CD4-positive, alpha-beta memory T cell (primary cell): Measurements from ENCODE around the gene KIAA1549. TPM values are rescaled to one million over a fixed set of nuclear protein-coding genes. Genes with fewer than 3 reads are reported as not detected.

ENCODE experiments used
- CTCF ChIA-PET: fragments of 350-600 bp; sonication (Branson Sonifier 250); formaldehyde crosslinking; loops from one replicate; lab custom pipeline; 2021; ENCODE audit warnings: inconsistent platforms; ENCODE audit not compliant: partially characterized antibody; lab: Charles Lee
- POLR2A ChIA-PET: fragments of 350-600 bp; sonication (Branson Sonifier 250); formaldehyde crosslinking; loops from one replicate; lab custom pipeline; 2021; ENCODE audit not compliant: partially characterized antibody; lab: Charles Lee
- DNase-seq, 5 donors: peaks; one replicate each; pipeline versions ENCODE4 v3.0.0 to v3.0.0-alpha.2; 2020 to 2022; ENCODE audit warnings: mixed read lengths in 1 of 5
- H3K27ac ChIP-seq: one replicate; pipeline ENCODE4 v1.7.0; 2013; ENCODE audit warnings: low read depth, low read length
- H3K27me3 ChIP-seq: 2 replicates; pipeline ENCODE4 v1.7.0; 2013; ENCODE audit warnings: mild to moderate bottlenecking, low read length, moderate library complexity; ENCODE audit not compliant: insufficient read depth
- H3K36me3 ChIP-seq: 2 replicates; pipeline ENCODE4 v1.7.0; 2013; ENCODE audit warnings: mild to moderate bottlenecking, low read length, moderate library complexity; ENCODE audit not compliant: insufficient read depth
- H3K4me1 ChIP-seq: 2 replicates; pipeline ENCODE4 v1.7.0; 2013; ENCODE audit warnings: mild to moderate bottlenecking, low read length, moderate library complexity; ENCODE audit not compliant: insufficient read depth
- H3K4me3 ChIP-seq, 2 donors: one replicate each; pipeline ENCODE4 v1.7.0; 2013; ENCODE audit warnings: low read length in 2 of 2, mild to moderate bottlenecking in 1 of 2
- H3K9me3 ChIP-seq, 2 donors: one replicate each; pipeline ENCODE4 v1.7.0; 2013; ENCODE audit warnings: low read length in 2 of 2, control low read depth in 1 of 2; ENCODE audit not compliant: control insufficient read depth in 1 of 2
- H3K27ac Mint-ChIP-seq, 7 donors: one replicate each; pipeline ENCODE4 v1.8.0; 2020 to 2021; ENCODE audit warnings: mixed read lengths in 7 of 7, mild to moderate bottlenecking in 6 of 7, inconsistent platforms in 3 of 7, moderate library complexity in 3 of 7
- H3K27me3 Mint-ChIP-seq, 2 donors: one replicate each; pipeline ENCODE4 v1.8.0; 2020 to 2021; ENCODE audit warnings: mixed read lengths in 2 of 2
- H3K36me3 Mint-ChIP-seq, 2 donors: one replicate each; pipeline ENCODE4 v1.8.0; 2020 to 2021; ENCODE audit warnings: mixed read lengths in 2 of 2, inconsistent platforms in 1 of 2, mild to moderate bottlenecking in 1 of 2
- H3K4me1 Mint-ChIP-seq, 4 donors: one replicate each; pipeline ENCODE4 v1.8.0; 2020 to 2021; ENCODE audit warnings: mixed read lengths in 4 of 4, mild to moderate bottlenecking in 1 of 4
- H3K4me3 Mint-ChIP-seq, 8 donors: one replicate each; pipeline ENCODE4 v1.8.0; 2020 to 2021; ENCODE audit warnings: mixed read lengths in 8 of 8, mild to moderate bottlenecking in 7 of 8, moderate library complexity in 6 of 8, inconsistent platforms in 3 of 8
- H3K9me3 Mint-ChIP-seq, 8 donors: one replicate each; pipeline ENCODE4 v1.8.0; 2020 to 2021; ENCODE audit warnings: mixed read lengths in 8 of 8, mild to moderate bottlenecking in 5 of 8, inconsistent platforms in 3 of 8, moderate library complexity in 1 of 8
- intact Hi-C: fragments of 100-400 bp; cut with micrococcal nuclease; formaldehyde crosslinking; loops from one replicate; pipeline ENCODE4 v1.15.1; 2023
- polyA plus RNA-seq, 2 donors: library from polyadenylated mRNA; unstranded; fragments of 300-500 nt; fragmentation: Illumina TruSeq; gene quantifications; one replicate each; pipeline ENCODE4 v1.2.3, GENCODE V29; 2021
- total RNA-seq, 2 experiments: library from RNA; stranded (reverse); gene quantifications; one replicate each; pipeline ENCODE4 v1.2.3, GENCODE V29; 2021

KIAA1549 gene
- total and polyA plus RNA-seq, 4 experiments from 2014 or later = 0.02 to 0.11 (median 0.06) TPM; not detected in 1

DNA sequence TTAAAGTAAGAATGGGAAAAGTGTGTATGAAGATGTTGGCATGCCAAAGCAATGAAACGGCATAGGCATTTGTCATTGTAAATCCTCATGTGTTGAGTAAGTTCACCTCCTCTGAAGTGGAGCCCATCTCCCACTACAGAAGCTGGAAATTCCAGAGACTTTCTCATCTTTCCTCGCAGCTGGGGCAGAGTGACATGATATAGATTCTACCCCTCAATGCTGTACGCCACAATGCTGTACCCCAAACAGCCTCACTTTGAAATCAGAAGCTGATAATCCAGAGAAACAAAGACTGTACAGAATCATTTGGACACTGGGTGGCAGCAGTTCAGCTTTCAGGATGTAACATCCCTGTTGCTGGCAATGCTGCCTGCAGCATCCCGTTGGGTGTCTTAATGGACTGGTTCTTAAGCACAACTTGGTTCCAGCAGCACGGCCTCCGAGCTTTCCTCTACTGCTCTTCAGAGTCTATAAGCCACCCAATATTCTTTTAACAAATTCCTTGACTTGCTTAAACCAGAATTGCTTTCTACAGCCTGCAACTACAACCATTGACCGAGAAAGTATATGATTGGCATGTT is 35.8 kb upstream of the KIAA1549 start:
- Histone ChIP-seq H3K4me3 (no peak overlapping the region), H3K9me3 (no peaks in the 10 kb centered on the region), H3K4me1 (no peaks in the 10 kb centered on the region), H3K27ac (no peak overlapping the region), H3K36me3 (no peaks in the 10 kb centered on the region), H3K27me3 (no peaks in the 10 kb centered on the region)
- DNase-seq = peak; percentile 56 to 71 (median 63)
- CTCF ChIA-PET = interaction anchor here (0.7 to 9.6 kb wide), 34 partner anchors 9 to 288 kb away, joined by 3 to 140 read pairs (median 4); a partner anchor contains a TSS
- H3K36me3 Mint-ChIP-seq = no peaks in the 10 kb centered on the region
- no peak overlapping the region for H3K27ac Mint-ChIP-seq
- no peak overlapping the region for H3K4me3 Mint-ChIP-seq
- H3K27me3 Mint-ChIP-seq = peaks cover 0 to 5% of the 10 kb centered on the region in 2 donors
- H3K4me1 Mint-ChIP-seq = peaks cover 0 to 12% (median 5%) of the 10 kb centered on the region in 4 donors
- H3K9me3 Mint-ChIP-seq = no peaks in the 10 kb centered on the region
- intact Hi-C loops = loop anchor here (1.0 kb wide), 5 partner anchors 27 to 214 kb away; partner anchors contain the start of gene UBN2
- POLR2A ChIA-PET = interaction anchor here (0.8 to 2.0 kb wide), 9 partner anchors 17 to 130 kb away, joined by 3 to 11 read pairs (median 5); a partner anchor contains a TSS

DNA sequence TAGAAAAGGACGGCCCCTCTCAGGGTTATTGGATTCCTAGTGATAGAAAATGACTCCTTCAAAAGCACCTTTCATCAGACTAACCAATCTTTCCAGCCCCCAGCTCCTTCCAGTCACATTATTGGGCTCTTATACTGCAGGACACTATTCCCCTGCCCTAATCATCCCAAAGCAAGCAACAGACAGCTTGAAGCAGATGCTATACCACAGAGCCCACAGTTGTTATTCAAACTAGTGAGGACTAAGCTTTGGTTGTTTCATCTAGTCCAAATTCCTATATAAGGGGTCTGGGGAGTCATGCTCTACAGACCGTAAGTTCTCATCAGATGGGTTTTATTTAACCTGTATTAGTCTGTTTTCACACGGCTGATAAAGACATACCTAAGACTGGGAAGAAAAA is 30.2 kb upstream of the KIAA1549 start:
- H3K27me3 ChIP-seq = no peaks in the 10 kb centered on the region
- DNase-seq = no peak
- intact Hi-C loops = no loop called here
- H3K4me3 Mint-ChIP-seq = no peak overlapping the region
- no peaks in the 10 kb centered on the region for H3K4me1 Mint-ChIP-seq
- no peak overlapping the region for H3K4me3 ChIP-seq
- H3K9me3 ChIP-seq = no peaks in the 10 kb centered on the region
- no peaks in the 10 kb centered on the region for H3K9me3 Mint-ChIP-seq
- no peak overlapping the region for H3K27ac ChIP-seq
- H3K27ac Mint-ChIP-seq = no peak overlapping the region
- H3K4me1 ChIP-seq = no peaks in the 10 kb centered on the region
- H3K36me3 ChIP-seq = no peaks in the 10 kb centered on the region
- no peaks in the 10 kb centered on the region for H3K36me3 Mint-ChIP-seq
- ChIA-PET POLR2A (no interaction called here), CTCF (interaction anchor here (1.5 kb wide), 1 partner anchor 63 kb away, joined by 3 read pairs; no protein-coding TSS in a partner anchor)
- H3K27me3 Mint-ChIP-seq = peaks cover 0 to 3% of the 10 kb centered on the region in 2 donors

DNA sequence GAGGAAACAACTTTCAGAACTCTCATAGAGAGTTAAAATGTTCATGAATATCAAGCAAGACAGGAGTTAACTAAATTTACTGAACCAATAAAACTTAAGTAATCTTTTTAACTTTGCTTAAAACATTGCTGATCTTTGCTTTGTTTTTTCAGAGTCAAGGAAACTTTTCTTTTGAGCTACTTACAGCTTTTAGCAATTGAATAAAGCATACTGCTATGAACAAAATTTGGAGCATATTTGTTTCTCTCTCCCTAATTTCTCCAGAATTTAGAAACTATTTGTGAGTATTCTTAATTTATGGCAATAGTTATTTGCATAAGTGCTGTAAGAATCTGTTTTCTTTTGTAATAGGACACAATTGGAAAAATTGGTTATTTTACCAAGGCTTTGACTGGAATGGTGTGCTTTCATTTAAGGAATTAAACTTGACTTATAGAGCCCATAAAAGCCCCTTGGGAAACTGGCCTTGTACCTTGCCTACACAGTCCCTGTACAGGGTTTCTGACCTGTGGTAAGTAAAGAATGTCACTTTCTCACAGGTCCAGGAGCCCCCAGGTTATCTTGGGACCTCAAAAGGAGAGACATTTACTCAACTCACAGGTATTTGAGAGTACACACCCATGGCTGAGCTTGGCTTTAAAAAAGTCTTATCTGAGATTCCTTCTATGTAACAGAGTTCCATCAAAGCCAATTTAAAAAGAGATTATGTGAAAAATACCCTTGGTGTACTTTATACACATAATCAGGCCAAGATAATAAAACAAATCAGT is 23.3 kb upstream of the KIAA1549 start:
- CTCF ChIA-PET = interaction anchor here (0.6 to 1.0 kb wide), 2 partner anchors 13 to 18 kb away, joined by 3 read pairs; no protein-coding TSS in a partner anchor
- H3K27ac Mint-ChIP-seq = no peak overlapping the region
- intact Hi-C loops = no loop called here
- no peaks in the 10 kb centered on the region for H3K4me1 Mint-ChIP-seq
- no peak overlapping the region for H3K27ac ChIP-seq
- H3K9me3 ChIP-seq = no peaks in the 10 kb centered on the region
- H3K4me3 ChIP-seq = no peak overlapping the region
- H3K27me3 ChIP-seq = no peaks in the 10 kb centered on the region
- POLR2A ChIA-PET = no interaction called here
- peaks cover 2 to 4% of the 10 kb centered on the region in 2 donors for H3K27me3 Mint-ChIP-seq
- no peak for DNase-seq
- H3K36me3 ChIP-seq = no peaks in the 10 kb centered on the region
- no peak overlapping the region for H3K4me3 Mint-ChIP-seq
- H3K36me3 Mint-ChIP-seq = no peaks in the 10 kb centered on the region
- H3K9me3 Mint-ChIP-seq = peaks cover 0 to 23% (median 9%) of the 10 kb centered on the region in 8 donors
- H3K4me1 ChIP-seq = no peaks in the 10 kb centered on the region

DNA sequence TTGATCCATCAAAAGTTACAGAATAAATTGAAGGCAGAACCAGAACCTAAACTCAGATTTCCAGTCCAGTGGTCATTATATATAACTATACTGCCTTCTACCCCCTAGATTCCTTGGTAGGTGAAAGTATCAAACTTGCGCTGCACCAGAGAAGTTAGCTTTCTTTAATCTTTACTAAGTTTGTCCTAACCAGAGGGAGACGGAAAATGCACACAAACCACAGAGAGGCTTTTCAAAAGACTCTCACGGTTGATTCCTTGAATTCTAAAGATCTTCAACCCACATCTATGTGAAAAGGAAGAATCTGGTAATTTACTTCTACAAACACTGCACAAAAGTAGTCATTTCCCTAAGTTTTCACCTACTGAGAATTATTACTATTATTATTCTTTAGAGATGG is 18.2 kb upstream of the KIAA1549 start:
- Mint-ChIP-seq H3K36me3 (no peaks in the 10 kb centered on the region), H3K4me1 (peaks cover 0 to 1% (median 0%) of the 10 kb centered on the region in 4 donors), H3K9me3 (peaks cover 0 to 13% (median 5%) of the 10 kb centered on the region in 8 donors), H3K27ac (no peak overlapping the region), H3K27me3 (peaks cover 5 to 7% of the 10 kb centered on the region in 2 donors), H3K4me3 (no peak overlapping the region)
- intact Hi-C loops = no loop called here
- POLR2A ChIA-PET = no interaction called here
- Histone ChIP-seq H3K4me3 (no peak overlapping the region), H3K27me3 (no peaks in the 10 kb centered on the region), H3K4me1 (no peaks in the 10 kb centered on the region), H3K36me3 (no peaks in the 10 kb centered on the region), H3K9me3 (no peaks in the 10 kb centered on the region), H3K27ac (no peak overlapping the region)
- CTCF ChIA-PET = no interaction called here
- no peak for DNase-seq

DNA sequence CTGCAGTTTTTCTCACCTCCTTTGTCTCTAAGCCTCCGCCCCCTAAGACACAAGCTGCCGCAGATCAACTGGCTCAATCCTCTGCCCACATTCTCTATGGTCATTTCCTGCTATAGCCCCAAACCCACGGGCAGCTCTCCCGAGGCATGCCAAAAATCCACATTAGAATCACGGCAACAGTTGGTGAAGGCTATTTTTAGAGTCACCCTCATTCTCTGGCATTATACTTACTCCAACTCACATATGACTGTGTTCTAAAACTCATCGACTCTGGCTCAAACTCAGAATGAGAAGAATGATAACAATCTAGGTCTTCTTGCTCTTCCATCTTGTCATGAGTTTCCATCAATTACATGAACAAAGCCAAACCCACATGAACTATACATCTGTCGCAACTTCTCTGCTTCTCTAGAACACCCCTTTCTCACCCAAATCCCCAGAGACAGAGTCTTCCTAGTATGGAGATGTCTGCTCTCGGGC is 10.9 kb upstream of the KIAA1549 start:
- Histone ChIP-seq H3K27me3 (no peaks in the 10 kb centered on the region), H3K36me3 (no peaks in the 10 kb centered on the region), H3K4me1 (no peaks in the 10 kb centered on the region), H3K9me3 (peaks cover 0 to 5% of the 10 kb centered on the region in 2 donors), H3K4me3 (no peak overlapping the region), H3K27ac (no peak overlapping the region)
- no peak overlapping the region for H3K27ac Mint-ChIP-seq
- H3K27me3 Mint-ChIP-seq = peaks cover 20 to 23% of the 10 kb centered on the region in 2 donors
- intact Hi-C loops = no loop called here
- peak overlapping the region in 1 of 8 donors; percentile 16 for H3K4me3 Mint-ChIP-seq
- peaks cover 0 to 11% (median 9%) of the 10 kb centered on the region in 8 donors for H3K9me3 Mint-ChIP-seq
- no peak for DNase-seq
- CTCF ChIA-PET = no interaction called here
- no peaks in the 10 kb centered on the region for H3K36me3 Mint-ChIP-seq
- H3K4me1 Mint-ChIP-seq = no peaks in the 10 kb centered on the region
- POLR2A ChIA-PET = no interaction called here

DNA sequence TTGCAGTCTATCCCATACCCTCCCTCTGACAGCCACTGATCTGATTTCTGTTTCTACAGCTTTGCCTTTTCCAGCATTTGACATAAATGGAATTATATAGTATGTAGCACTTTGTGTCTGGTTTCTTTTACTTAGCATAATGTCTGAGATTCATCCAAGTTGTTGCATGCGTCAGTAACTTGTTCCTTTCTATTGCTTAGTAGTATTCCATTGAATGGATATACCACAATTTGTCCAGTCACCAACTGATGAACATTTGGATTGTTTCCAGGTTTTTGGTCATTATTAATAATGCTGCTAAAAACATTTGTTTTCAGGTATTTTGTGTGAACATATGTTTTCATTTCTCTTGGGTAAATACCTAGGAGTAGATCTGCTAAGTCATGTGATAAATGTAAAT is 6.5 kb upstream of the KIAA1549 start:
- Mint-ChIP-seq H3K4me1 (peaks cover 0 to 3% (median 0%) of the 10 kb centered on the region in 4 donors), H3K27me3 (peaks cover 16 to 20% of the 10 kb centered on the region in 2 donors), H3K27ac (no peak overlapping the region), H3K36me3 (no peaks in the 10 kb centered on the region), H3K4me3 (no peak overlapping the region), H3K9me3 (peaks cover 0 to 11% (median 9%) of the 10 kb centered on the region in 8 donors)
- H3K27me3 ChIP-seq = no peaks in the 10 kb centered on the region
- no peaks in the 10 kb centered on the region for H3K4me1 ChIP-seq
- no peak overlapping the region for H3K27ac ChIP-seq
- H3K9me3 ChIP-seq = peaks cover 0 to 5% of the 10 kb centered on the region in 2 donors
- H3K4me3 ChIP-seq = no peak overlapping the region
- POLR2A ChIA-PET = no interaction called here
- H3K36me3 ChIP-seq = no peaks in the 10 kb centered on the region
- intact Hi-C loops = no loop called here
- CTCF ChIA-PET = no interaction called here
- no peak for DNase-seq

DNA sequence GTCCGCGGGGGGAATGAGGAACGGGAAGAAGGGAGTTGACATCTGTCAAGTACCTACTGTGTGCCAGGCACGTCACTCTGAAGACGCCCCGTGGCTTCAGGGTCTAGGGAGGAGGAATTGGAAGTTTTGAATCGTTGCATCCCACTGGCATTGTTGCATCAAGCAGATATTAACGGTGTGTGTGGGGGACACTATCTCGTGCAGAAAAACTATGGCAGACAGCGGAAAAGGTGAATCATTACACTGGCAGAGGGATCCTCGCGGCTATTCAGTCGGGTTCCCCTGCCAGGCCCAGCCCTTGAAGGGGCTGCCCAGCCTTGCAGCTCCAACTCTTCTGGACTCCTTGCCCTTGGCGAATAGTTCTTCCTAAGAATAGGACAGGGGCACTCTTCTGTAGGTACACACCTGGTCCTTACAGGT is 1.0 kb upstream of the KIAA1549 start:
- Mint-ChIP-seq H3K36me3 (peaks cover 0 to 1% of the 10 kb centered on the region in 2 donors), H3K27me3 (peaks cover 29 to 36% of the 10 kb centered on the region in 2 donors), H3K4me1 (peaks cover 9 to 26% (median 12%) of the 10 kb centered on the region in 4 donors), H3K27ac (peak overlapping the region in 2 of 7 donors; percentile 14 to 36), H3K9me3 (peaks cover 0 to 3% (median 0%) of the 10 kb centered on the region in 8 donors), H3K4me3 (peak overlapping the region; percentile 71 to 81 (median 76))
- no peaks in the 10 kb centered on the region for H3K36me3 ChIP-seq
- DNase-seq = no peak
- H3K4me3 ChIP-seq = no peak overlapping the region
- no peak overlapping the region for H3K27ac ChIP-seq
- no peaks in the 10 kb centered on the region for H3K9me3 ChIP-seq
- H3K4me1 ChIP-seq = peaks cover 6% of the 10 kb centered on the region
- ChIA-PET CTCF (interaction anchor here (1.0 to 5.2 kb wide), 4 partner anchors 35 to 97 kb away, joined by 3 to 42 read pairs (median 4); no protein-coding TSS in a partner anchor), POLR2A (interaction anchor here (3.9 kb wide), 1 partner anchor 96 kb away, joined by 17 read pairs; no protein-coding TSS in a partner anchor)
- H3K27me3 ChIP-seq = peaks cover 22% of the 10 kb centered on the region
- intact Hi-C loops = loop anchor here (5.0 kb wide), 1 partner anchor 230 kb away; no protein-coding TSS in a partner anchor
